ENCODE measurements around the gene FANCI. TPM values are rescaled to one million over a fixed set of nuclear protein-coding genes. Genes with fewer than 3 reads are reported as not detected.

FANCI gene
- total RNA-seq, 4 donors from 2014 or later: 1.0 to 40.4 (median 3.5) TPM

- no peaks in the 10 kb centered on the region for H3K27me3 ChIP-seq
These were observed 76.4 kb downstream of the FANCI start for GRCh38 chr15:89320200-89320599.

GRCh38 chr15:89321521-89322410, 78.0 kb downstream of the FANCI start:
- Histone ChIP-seq H3K36me3 (no peaks in the 10 kb centered on the region), H3K27me3 (no peaks in the 10 kb centered on the region), H3K4me1 (no peaks in the 10 kb centered on the region), H3K9me3 (no peaks in the 10 kb centered on the region), H3K27ac (no peak overlapping the region), H3K4me3 (no peak overlapping the region)
- no peak for TF ChIP-seq POLR2A (IDR thresholded peaks at IDR 0.05)
- TF ChIP-seq CTCF (IDR thresholded peaks at IDR 0.05): no peak
- intact Hi-C loops (cut with DNase I; ENCODE audit: low total_unique reads): no loop called here
- DNase-seq: no peak

More at GRCh38 chr15:89320200-89320599, 76.4 kb downstream of the FANCI start:
- Histone ChIP-seq H3K4me3 (no peak overlapping the region), H3K9me3 (no peaks in the 10 kb centered on the region), H3K36me3 (no peaks in the 10 kb centered on the region), H3K4me1 (no peaks in the 10 kb centered on the region), H3K27ac (no peak overlapping the region)
- intact Hi-C loops (cut with DNase I; ENCODE audit: low total_unique reads): no loop called here
- no peak for TF ChIP-seq POLR2A (IDR thresholded peaks at IDR 0.05)
- TF ChIP-seq CTCF (IDR thresholded peaks at IDR 0.05): no peak
- DNase-seq: no peak

- DNase-seq: no peak
- Histone ChIP-seq H3K9me3 (no peaks in the 10 kb centered on the region), H3K4me3 (no peak overlapping the region), H3K27ac (no peak overlapping the region), H3K36me3 (no peaks in the 10 kb centered on the region), H3K27me3 (no peaks in the 10 kb centered on the region), H3K4me1 (no peaks in the 10 kb centered on the region)
- TF ChIP-seq CTCF (IDR thresholded peaks at IDR 0.05): no peak
- no peak for TF ChIP-seq POLR2A (IDR thresholded peaks at IDR 0.05)
- intact Hi-C loops (cut with DNase I; ENCODE audit: low total_unique reads): no loop called here
These were observed 79.0 kb downstream of the FANCI start for GRCh38 chr15:89322822-89323221.

- Histone ChIP-seq H3K9me3 (no peaks in the 10 kb centered on the region), H3K36me3 (no peaks in the 10 kb centered on the region), H3K27me3 (no peaks in the 10 kb centered on the region), H3K4me1 (no peaks in the 10 kb centered on the region), H3K4me3 (no peak overlapping the region), H3K27ac (no peak overlapping the region)
- no peak for TF ChIP-seq CTCF (IDR thresholded peaks at IDR 0.05)
- no peak for TF ChIP-seq POLR2A (IDR thresholded peaks at IDR 0.05)
- DNase-seq: no peak
- intact Hi-C loops (cut with DNase I; ENCODE audit: low total_unique reads): no loop called here
These were observed 80.0 kb downstream of the FANCI start for GRCh38 chr15:89323825-89324224.

DNA sequence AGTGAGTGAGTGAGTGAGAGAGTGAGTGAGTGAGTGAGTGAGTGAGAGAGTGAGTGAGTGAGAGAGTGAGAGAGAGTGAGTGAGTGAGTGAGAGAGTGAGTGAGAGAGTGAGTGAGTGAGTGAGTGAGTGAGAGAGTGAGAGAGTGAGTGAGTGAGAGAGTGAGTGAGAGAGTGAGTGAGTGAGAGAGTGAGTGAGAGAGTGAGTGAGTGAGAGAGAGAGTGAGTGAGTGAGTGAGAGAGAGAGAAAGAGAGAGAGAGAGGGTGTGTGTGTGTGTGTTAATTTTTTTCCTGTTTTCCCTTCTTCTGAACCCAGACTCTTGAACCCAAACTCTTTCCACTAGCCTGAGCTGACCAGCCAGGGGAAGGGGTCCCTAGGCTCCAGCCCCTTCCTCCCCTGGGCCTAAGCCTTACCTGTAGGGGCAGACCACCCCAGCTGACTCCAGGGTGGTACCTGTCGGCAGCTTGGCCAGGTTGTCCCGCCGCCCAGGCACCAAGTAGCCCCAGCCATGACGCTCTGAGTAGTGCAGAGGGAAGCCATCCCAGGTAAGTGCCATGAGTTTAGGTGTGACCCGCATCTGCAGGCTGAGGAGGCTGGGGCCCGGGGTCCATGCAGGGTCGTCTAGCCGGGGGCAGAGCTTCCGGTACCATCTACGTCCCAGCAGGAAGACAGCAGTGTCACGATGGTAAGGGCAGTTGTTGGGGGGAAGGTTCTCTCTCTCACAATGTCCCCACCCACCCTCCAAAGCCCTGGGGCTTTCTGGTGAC, 81.4 kb downstream of the FANCI start:
- H3K27me3 ChIP-seq: no peaks in the 10 kb centered on the region
- TF ChIP-seq CTCF (IDR thresholded peaks at IDR 0.05) (no peak), POLR2A (IDR thresholded peaks at IDR 0.05) (no peak)
- no peaks in the 10 kb centered on the region for H3K36me3 ChIP-seq
- intact Hi-C loops (cut with DNase I; ENCODE audit: low total_unique reads): no loop called here
- H3K4me1 ChIP-seq: no peaks in the 10 kb centered on the region
- H3K9me3 ChIP-seq: no peaks in the 10 kb centered on the region
- DNase-seq: no peak
- H3K27ac ChIP-seq: no peak overlapping the region
- H3K4me3 ChIP-seq: no peak overlapping the region

All from uterus (tissue), 4 donors.